Fibroblast of skin of back (primary cell): ENCODE measurements around the gene HCFC1.

Experiments
- DNase-seq: peaks from one replicate; pipeline ENCODE4 v3.0.0-alpha.2; 2013

The HCFC1 gene

DNA sequence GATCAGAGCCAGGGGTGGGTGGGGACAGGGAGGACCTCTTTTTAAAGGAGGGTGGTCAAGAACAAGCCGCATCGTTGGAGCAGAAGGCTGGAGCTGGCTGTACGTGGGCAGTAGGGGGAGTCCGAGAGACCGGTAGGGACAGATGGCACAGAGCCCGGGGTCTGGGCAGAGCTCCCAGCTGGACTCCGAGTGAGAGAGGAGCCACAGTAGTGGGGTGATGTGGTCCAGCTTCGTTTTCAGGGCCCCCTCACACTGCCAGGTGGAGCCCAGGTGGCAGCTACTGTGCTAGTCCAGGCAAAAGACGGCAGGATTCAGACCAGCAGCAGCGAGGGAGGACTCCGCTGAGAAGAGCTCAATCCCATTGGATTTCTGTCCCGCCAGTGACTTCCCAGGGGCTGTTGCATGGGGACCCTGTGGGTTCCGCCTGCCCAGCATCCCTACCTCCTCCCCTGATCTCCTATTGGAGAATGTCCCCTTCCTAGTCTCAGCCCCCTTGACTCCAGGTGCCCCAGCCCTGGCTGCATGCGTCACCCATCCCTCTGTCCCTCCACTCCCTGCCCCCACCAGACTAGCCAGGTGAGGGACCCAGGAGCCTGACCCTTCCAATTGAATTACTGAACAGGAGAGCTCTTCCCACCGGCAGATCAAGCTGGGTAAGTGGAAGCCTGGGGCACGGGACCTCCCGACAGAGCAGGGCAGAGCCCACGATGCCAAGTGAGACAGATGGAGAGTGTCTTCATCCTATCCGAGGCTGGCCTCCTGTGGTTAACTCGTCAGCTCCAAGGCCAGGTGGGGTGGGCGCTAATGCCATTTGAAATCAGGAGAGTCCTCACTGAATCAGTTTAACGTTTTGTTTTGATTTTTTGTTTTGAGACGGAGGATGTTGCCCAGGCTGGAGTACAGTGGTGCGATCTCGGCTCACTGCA lies 48.4 kb downstream of the HCFC1 start:
- DNase-seq: peak; percentile 25

DNA sequence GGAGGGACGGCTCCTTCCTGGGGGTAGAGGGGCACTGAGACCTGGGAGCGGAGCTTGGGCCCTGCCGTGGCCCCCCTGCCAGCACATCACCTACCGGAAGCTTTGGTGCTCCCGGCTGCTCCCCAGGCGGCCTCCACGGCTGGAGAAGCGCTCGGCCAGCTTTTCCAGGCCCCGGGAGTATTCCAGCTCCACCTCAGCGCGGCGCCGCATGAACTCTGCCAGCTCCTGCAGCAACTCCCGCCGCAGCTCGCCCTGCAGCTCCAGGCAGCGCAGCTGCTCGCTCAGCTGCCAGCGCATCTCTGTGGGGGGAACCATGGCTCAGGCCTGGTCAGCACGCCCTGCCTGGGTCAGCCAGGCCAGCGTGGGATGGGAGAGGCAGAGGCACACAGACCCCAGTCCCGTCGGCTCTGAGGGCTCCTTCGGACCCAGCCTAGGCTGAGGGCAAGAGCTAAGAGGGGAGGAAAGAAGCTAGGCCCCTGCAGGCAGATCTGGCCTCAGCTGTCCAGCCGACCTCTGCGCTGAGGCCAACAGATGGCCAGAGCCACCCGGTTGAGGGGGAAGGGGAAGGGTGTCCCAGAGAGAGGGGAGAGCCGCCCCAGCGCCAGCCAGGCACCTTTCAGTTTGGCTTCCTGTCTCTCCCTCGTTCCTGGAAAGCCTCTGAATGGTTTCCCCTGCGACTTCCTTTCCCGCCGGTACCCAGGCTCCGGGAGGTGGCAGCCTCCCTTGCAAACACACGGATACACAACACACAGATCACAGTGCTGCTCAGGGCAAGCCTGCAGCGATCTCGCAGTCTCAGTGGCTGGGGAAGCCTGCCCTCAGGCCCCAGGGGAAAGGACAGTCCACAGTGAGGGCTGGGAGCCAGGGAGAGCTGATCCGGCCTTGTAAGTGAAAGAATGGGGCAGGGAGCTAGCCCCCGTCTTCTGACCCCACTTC lies 49.8 kb downstream of the HCFC1 start:
- no peak for DNase-seq

DNA sequence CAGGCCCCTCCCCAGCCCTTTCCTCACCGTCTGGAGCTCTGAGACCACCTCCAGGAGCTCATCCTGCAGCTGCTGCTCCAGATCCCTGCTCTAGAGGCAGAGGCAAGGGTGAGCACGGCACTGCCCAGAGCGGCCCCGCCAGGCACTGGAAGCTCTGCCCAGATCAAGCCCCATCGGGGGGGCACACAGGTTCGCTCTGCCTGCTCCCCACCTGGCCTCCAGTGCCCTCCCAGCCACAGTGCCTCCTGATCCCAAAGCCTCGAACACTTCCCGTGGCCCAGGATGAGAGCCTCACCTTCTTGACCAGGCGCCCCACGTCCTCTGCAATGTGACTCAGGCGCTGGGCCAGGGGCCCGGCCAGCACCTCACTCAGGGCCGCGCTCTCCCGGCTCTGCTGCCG lies 50.5 kb downstream of the HCFC1 start:
- DNase-seq: no peak

DNA sequence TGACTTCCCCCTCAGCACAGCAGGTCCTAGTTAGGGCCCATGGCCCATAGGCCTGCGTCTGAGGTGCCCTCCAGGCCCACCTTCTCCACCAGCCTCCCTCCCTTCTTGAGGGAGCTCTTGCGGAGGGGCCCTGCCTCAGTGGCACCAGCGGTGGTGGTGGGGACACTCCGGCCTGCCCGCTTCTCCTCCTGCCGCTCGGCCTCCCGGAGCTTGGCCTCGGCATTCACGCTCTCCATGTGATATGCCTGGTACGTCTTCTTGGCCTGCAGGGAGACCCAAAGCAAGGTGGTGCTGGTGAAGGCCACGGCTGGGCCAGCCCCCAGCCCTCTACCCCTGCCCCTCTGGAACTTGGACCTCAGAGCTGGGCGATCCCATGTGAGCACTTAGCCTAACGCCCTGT lies 51.1 kb downstream of the HCFC1 start:
- DNase-seq: no peak

DNA sequence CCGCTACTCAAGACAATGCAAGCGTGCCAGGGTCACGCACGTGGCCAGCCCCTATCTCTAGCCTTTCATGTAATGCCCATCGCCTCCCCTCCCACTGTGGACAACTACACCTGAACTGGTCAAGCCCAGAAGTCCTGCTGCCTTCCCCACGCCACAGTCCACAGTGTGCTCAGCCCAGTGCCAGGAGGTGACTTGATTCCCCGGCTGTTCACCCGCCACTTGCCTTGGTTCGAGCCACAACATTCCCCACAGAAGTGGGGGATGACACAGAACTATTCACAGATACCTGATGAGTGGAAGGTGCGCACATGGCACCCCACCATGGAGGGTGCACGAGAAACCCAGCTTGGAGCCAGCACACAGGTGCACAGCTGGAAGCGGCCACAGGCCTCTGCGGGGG lies 52.3 kb downstream of the HCFC1 start:
- no peak for DNase-seq

DNA sequence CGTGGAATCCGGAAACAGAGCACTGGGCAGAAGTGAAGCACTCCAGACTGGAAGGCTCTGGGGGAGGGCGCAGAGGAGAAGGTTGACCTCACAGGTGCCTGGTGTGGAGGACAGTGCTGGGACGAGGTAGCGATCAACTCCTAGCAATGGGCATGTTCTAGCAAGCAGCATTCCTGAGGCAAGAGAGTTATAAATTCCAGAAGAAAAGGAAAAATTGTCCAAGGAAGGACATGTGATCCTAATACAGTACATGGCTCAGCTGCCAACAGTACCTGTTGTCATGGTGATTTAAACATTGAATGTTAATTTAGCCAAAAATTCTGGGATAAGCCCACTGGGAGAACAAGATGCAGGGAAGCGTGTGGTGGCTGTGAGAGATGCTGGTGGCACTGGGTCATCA lies 53.7 kb downstream of the HCFC1 start:
- no peak for DNase-seq

DNA sequence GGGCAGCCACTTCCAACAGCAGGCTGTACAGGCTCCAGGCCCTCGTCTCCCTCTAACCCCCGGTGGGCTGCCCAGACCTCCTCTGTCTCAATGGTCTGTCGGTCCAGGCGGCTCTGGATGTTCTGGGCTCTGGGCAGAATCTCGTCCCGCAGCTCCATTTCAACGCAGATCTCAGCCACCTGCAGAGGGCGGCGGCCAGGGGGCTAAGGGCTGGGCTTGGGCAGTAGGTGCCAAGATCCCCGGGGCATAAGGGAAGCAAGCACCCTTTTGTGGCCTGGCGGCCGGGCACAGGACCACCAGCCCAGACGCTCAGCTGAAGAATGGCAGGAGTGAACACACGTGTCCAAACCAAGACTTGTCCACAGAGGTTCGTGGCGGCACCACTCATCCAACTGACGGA lies 57.9 kb downstream of the HCFC1 start:
- DNase-seq: no peak

DNA sequence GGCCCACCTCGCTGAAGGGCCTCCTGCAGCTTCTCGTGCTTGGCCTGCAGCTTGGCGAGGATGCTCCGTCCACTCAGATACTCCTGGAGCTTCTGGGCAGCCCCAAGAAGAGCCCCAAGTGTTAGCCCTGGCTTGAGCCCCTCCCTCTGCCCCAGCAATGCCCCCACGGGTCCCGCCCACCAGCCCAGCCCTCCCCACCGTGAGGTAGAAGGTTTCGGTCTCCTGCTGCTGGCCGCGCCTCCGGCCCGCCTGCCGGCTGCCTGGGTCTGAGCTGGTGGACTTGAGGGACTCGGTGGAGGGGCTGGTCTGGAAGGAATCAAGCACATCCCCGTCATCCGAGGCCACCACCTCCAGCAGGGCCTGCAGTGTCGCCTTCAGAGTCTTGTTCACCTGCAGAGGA lies 58.4 kb downstream of the HCFC1 start:
- DNase-seq: no peak

DNA sequence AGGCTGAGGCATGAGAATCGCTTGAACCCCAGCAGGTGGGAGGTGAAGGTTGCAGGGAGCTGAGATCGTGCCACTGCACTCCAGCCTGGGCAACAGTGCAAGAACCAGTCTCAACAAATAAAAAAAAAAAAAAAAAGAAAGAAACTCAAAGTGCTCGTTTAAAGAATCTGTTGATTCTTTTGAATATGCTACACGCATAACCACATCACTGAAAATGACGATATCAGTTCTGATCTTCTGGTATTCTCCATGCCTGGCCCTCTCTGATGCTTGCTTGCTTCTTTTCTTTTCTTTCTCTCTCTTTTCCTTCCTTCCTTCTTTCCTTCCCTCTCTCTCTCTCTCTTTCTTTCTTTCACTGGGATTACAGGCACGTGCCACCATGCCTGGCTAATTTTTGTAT lies 59.8 kb downstream of the HCFC1 start:
- no peak for DNase-seq

DNA sequence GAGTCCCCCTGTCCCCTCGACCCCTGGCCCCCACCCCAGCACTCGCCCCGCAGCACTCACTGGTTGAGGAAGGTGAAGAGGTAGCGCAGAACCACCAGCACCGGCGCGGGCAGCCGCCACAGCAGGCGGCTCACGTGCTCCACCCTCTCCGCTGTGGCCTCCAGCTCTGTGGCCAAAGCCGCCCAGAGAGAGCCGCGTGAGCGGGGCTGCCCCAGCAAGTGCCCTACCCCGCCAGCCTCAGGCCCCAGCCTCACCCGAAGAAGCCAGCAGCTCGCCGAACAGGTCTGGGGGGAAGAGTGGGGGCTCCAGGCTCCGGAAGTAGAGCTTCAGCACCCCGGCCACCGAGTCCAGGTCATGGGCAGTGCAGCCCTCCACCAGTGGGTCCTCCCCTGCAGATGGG lies 61.2 kb downstream of the HCFC1 start:
- no peak for DNase-seq

DNA sequence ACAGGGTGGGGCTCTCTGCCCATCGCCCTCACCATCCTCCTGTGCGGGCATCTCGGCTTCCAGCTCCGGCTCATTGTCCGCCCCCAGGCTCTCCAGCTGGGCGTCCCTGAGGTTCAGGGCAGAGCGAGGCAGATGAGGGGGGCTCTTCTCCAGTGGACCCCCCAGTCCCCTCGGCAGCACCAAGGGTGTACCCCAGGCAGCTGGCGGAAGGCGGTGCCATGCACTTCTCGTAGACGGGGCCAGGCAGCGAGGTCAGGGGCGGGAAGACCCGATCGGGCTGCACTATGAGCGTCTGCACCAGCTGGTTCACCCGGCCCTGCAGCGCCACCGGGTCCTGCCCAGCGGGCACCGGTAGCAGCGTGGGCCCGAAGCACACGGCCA lies 61.6 kb downstream of the HCFC1 start:
- no peak for DNase-seq

DNA sequence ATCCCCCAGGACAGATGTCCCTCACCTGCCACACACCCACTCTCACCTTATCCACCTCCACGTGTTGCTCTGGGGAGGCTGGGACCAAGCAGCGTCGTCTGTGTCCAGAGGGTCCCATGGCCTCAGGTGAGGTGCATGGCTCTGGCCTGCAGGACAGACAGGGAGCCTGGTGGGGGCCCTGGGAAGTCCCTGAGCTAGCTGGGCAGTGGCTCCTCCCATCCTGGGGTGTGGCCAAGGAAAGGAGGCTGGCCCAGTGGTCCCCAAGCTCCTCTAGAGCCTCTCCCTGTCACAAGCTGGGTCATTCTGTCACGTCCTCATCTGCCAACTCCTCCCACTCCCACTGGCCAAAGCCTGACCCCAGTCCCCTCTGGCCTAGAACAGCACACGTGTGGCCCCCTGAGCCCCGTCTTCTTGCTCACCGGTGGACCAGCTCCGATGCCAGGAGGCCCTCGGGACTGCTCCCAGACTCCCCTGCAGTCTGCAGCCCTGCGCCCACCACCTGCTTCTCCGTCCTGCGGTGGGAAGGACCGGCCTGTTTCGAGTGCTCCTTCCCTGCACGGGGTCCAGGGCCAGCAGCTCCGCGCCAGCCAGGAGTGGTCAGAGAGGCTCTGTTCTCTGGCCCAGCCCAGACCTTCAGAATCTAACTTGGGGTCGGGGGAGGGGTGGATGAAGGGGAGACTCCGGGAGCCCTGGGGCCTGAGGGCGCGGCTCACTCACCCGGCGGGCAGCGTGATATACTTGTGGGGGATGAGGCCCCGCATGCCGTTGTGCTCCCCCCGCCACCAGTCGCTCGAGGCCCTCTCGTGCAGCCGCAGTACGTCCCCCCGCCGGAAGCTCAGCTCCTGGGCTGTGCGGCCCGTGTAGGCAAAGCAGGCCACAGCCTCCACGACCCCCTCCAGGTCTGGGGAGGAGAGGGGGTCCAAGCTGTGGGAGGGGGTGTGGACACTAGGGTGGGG lies 62.3 kb downstream of the HCFC1 start:
- DNase-seq: no peak

DNA sequence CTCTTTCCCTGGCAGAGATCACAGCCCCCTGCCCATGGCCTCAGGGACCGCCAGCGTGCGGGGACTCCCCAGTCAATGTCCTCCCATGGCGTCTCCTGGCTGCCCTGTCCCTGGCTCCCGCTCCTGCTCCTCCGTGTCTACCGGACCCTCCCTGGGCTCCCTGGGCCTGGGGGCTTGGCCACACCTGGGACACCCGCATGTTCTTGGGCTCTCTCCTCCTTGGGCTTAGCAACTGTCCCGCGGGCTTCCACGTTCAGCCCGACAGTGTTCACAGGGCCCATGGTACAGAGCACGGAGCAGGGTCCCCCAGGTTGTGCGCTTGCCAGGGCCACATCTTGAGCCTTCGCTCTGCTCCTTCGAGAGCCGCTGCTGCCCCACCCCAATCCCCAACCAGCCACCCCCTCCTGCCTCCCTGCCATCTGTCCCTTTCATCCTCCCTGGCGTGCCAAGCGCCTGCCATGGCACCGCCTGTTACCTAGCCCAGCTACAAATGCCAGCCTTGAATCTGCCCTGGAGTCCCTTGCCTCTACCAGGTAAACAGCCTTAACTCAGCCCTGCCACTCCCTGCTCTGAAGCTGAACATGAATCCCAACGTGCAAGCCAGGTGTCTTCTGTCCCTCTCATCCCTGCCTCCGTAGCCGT lies 63.3 kb downstream of the HCFC1 start:
- no peak for DNase-seq

DNA sequence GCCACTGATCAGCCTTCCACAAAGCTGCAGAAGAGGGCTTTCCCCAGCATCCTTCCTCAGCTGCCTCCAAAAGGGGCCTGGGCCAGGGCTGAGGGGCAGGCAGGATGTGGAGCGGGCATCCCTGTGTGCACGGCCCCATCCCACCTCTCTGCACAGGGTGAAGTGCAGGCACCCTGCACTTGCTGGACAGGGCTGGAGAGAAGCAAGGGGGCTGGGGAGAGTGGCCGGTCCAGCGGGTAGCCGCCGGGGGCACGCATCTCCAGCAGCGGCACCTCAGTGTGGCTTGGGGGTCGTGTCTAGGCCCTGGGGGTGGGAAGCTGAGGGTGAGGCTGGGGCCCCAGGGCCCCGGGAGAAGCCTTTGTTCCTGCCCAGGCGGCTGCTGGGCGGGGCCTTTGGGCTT lies 64.2 kb downstream of the HCFC1 start:
- no peak for DNase-seq

DNA sequence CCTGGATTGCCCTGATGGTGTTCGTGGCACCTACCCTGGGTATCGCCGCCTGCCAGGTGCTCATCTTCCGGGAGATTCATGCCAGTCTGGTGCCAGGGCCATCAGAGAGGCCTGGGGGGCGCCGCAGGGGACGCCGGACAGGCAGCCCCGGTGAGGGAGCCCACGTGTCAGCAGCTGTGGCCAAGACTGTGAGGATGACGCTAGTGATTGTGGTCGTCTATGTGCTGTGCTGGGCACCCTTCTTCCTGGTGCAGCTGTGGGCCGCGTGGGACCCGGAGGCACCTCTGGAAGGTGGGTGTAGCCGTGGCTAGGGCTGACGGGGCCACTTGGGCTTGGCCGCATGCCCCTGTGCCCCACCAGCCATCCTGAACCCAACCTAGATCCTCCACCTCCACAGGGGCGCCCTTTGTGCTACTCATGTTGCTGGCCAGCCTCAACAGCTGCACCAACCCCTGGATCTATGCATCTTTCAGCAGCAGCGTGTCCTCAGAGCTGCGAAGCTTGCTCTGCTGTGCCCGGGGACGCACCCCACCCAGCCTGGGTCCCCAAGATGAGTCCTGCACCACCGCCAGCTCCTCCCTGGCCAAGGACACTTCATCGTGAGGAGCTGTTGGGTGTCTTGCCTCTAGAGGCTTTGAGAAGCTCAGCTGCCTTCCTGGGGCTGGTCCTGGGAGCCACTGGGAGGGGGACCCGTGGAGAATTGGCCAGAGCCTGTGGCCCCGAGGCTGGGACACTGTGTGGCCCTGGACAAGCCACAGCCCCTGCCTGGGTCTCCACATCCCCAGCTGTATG lies 65.3 kb downstream of the HCFC1 start:
- DNase-seq: no peak

DNA sequence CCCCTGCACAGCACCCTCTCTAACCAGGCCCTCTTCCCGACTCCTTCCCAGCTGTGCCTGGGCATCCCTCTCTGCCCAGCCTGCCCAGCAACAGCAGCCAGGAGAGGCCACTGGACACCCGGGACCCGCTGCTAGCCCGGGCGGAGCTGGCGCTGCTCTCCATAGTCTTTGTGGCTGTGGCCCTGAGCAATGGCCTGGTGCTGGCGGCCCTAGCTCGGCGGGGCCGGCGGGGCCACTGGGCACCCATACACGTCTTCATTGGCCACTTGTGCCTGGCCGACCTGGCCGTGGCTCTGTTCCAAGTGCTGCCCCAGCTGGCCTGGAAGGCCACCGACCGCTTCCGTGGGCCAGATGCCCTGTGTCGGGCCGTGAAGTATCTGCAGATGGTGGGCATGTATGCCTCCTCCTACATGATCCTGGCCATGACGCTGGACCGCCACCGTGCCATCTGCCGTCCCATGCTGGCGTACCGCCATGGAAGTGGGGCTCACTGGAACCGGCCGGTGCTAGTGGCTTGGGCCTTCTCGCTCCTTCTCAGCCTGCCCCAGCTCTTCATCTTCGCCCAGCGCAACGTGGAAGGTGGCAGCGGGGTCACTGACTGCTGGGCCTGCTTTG lies 66.0 kb downstream of the HCFC1 start:
- DNase-seq: no peak

DNA sequence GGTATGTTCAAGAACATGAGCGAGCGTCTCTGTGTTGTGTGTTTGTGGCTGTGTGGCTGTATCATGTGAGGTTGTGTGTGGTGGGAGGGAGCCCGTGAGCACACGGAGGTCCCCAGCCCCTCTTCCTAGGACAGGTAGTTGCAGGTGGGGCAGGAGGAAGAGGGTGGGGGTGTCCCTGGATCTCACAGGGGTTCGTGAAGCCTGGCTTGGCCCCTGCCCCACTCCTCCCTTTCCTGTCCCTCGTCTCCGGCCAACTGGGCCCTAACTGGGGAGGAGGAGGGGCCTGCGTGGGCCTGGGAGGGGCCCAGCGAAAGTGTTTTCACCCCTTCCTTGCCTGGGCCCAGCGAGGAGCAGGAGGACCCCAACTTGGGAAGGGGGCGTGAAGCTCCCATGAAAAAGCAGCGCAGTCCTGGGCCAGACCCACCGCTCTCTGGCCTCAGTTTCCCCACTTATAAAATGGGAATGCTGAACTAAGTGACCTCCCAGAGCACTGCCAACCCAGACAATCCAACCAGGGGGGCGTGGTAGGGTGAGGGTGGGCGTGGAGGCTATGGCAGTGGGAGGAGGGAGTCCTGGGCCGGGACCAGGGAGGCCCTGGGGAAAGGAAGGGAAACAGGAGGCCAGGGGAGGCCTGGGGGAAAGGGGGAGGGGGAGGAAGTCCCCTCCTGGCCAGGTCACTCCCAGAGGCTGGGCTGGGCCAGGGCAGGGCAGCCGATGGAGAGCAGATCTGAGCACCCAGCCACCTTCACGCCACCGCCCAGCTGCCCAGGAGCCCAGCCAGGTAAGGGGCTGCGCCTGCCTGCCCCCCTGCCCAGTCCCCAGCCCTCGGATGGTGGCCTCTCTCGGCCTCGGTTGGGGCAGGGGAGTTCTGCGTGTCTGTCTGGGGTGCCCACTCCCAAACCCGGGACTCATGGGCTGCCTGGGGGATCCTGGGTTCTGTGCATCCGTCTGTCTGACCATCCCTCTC lies 67.3 kb downstream of the HCFC1 start, which contains the start of gene AVPR2:
Gene AVPR2, plus strand, starts transcription at position 683 of the 967 bp plus-strand sequence. CDS start 473 bp downstream, outside the sequence.
- no peak for DNase-seq

DNA sequence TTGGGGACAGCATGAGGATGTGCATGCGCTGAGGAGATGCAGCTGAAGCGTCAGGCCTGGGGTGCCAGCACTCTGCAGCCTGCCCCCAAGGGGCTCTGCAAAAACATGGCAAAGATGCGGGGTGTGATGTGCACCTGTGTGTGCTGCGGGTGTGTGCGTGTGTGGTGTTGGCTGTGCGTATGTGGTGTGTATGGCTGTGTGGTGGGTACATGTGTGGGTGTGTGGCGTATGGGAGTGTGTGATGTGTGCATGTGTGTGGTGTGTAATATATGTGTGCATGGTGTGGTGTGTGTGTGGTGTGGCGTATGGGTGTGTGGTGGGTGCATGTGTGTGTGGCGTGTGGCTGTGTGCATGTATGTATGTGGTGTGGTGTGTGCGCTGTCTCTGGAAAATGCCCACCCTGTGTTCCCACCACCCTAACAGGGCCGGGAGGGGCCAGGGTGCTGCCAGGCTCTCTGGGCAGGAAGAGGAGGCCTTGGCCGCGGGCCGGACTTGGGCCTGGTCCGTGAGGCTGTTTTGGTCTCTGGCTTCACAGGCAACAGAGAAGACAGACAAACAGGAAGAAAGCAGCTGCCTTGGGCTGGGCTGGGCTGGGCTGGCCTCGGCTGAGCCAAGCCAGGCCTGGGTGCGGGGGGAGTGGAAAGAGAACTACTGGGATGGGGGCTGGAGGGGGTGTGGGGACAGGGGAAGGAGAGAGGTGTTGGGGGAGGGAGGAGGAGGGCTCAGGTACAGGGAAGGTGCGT lies 68.2 kb downstream of the HCFC1 start:
- no peak for DNase-seq
